DND-41 (cell line): ENCODE results near the gene TTLL10.

Source experiments
- EZH2 ChIP-seq: IDR thresholded peaks from 3 replicates; pipeline ENCODE4 v1.6.1; 2012; ENCODE audit warnings: borderline replicate concordance, low read depth, mild to moderate bottlenecking, moderate library complexity, low read length, inconsistent platforms; ENCODE audit not compliant: severe bottlenecking
- TF ChIP-seq, protein P1 (sequence below): IDR thresholded peaks from 2 replicates; pipeline ENCODE4 v1.5.1; 2012; ENCODE audit warnings: borderline replicate concordance, low read length, moderate library complexity, mild to moderate bottlenecking; ENCODE audit not compliant: poor library complexity, severe bottlenecking; ENCODE audit errors: extremely low read depth

DNA sequence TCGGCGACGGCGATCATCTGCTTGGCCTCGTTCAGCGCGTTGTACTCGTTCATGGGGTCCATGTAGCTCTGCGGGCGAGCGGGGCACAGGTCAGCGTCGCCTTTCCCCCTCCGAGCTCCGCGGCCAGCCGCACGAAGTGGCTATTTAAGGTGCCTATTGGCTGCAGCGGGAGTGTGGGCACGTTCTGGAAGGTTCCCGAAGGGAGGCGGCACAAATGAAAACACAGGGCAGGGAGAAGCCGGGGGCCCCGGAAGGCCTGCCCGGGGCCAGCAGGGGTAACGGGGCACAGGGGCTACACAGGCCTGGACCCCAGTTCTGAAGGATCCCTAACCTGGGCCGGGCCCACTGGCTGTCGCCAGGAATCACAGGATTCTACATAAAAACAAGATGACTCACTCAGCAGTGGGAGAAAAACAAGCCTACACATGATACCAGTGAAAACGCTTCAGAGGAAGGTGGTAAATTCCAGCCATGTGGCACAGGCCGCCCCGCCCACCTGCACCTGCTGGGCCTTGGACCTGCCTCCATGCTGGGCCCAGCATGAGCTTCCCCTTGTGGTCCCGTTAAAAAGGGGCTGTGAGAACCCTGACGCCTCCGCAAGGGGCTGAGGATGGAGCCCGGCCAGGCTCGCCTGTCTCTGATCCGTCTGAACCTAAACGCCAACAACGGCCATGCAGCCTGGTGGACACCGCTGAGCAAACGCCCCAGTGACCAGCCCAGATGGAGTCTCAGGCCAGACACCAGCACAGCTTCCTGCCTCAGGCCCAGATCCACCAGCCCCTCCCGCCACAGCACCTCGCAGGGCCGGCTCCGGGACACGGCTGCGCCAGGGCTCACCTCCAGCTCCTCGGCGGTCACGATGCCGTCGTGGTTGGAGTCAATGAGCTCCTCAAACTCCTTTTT, 44.2 kb downstream of the TTLL10 start:
- TF ChIP-seq, protein P1, sequence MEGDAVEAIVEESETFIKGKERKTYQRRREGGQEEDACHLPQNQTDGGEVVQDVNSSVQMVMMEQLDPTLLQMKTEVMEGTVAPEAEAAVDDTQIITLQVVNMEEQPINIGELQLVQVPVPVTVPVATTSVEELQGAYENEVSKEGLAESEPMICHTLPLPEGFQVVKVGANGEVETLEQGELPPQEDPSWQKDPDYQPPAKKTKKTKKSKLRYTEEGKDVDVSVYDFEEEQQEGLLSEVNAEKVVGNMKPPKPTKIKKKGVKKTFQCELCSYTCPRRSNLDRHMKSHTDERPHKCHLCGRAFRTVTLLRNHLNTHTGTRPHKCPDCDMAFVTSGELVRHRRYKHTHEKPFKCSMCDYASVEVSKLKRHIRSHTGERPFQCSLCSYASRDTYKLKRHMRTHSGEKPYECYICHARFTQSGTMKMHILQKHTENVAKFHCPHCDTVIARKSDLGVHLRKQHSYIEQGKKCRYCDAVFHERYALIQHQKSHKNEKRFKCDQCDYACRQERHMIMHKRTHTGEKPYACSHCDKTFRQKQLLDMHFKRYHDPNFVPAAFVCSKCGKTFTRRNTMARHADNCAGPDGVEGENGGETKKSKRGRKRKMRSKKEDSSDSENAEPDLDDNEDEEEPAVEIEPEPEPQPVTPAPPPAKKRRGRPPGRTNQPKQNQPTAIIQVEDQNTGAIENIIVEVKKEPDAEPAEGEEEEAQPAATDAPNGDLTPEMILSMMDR: no peak
- no peak for TF ChIP-seq EZH2
